ENCODE data around the gene DNAAF1.

DNA sequence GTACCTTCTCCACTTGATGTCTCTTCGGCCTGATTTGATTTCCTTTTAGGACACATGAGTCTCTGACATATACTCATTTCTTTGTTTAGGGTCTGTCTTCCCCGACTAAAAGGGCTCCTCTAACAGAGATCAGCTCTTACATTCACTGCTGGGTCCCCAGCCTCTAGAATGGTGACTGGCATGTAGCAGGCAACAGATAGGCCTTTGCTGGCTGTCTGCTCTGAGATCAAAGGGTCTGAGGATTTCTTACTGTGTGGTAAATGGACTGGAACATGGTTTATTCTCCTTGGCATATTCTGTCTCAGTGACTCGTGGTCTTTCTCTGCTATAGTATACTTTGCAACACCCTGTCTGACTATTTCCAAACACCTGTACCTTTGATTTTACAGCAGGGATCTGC, 16.7 kb downstream of the DNAAF1 start:
- TF ChIP-seq, protein P1, sequence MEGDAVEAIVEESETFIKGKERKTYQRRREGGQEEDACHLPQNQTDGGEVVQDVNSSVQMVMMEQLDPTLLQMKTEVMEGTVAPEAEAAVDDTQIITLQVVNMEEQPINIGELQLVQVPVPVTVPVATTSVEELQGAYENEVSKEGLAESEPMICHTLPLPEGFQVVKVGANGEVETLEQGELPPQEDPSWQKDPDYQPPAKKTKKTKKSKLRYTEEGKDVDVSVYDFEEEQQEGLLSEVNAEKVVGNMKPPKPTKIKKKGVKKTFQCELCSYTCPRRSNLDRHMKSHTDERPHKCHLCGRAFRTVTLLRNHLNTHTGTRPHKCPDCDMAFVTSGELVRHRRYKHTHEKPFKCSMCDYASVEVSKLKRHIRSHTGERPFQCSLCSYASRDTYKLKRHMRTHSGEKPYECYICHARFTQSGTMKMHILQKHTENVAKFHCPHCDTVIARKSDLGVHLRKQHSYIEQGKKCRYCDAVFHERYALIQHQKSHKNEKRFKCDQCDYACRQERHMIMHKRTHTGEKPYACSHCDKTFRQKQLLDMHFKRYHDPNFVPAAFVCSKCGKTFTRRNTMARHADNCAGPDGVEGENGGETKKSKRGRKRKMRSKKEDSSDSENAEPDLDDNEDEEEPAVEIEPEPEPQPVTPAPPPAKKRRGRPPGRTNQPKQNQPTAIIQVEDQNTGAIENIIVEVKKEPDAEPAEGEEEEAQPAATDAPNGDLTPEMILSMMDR (IDR thresholded peaks at IDR 0.05): no peak
- no peak for TF ChIP-seq POLR2A (IDR thresholded peaks at IDR 0.05)
